NOMO-1 (cell line): ENCODE measurements around the gene KCNK10.

Experiments
- DNase-seq, 2 experiments: peaks; one replicate each; lab custom pipeline; 2025; ENCODE audit not compliant: unreplicated experiment in 2 of 2; lab: John Stamatoyannopoulos, UW

The KCNK10 gene

GRCh38 chr14:88194531-88194930 is 128.5 kb downstream of the KCNK10 start:
- no peak for DNase-seq

- DNase-seq = no peak
Measured at GRCh38 chr14:88191605-88192004, 131.5 kb downstream of the KCNK10 start.

GRCh38 chr14:88189417-88190191 is 133.5 kb downstream of the KCNK10 start:
- peak; percentile 41 to 80 for DNase-seq

- no peak for DNase-seq
Measured at GRCh38 chr14:88188745-88189416, 134.2 kb downstream of the KCNK10 start.

GRCh38 chr14:88185843-88186242 is 137.2 kb downstream of the KCNK10 start:
- no peak for DNase-seq

- no peak for DNase-seq
Measured at GRCh38 chr14:88184956-88185355, 138.1 kb downstream of the KCNK10 start.

GRCh38 chr14:88181072-88181471 is 142.0 kb downstream of the KCNK10 start:
- no peak for DNase-seq

- peak; percentile 75 to 92 for DNase-seq
Measured at GRCh38 chr14:88179716-88180115, 143.4 kb downstream of the KCNK10 start.

GRCh38 chr14:88170333-88170732 is 152.7 kb downstream of the KCNK10 start:
- no peak for DNase-seq

GRCh38 chr14:88168498-88169165 is 154.4 kb downstream of the KCNK10 start:
- peak; percentile 39 to 55 for DNase-seq

- no peak for DNase-seq
Measured at GRCh38 chr14:88168025-88168424, 155.0 kb downstream of the KCNK10 start.

GRCh38 chr14:88166616-88167015 is 156.5 kb downstream of the KCNK10 start:
- no peak for DNase-seq

GRCh38 chr14:88164906-88165534 is 158.0 kb downstream of the KCNK10 start:
- no peak for DNase-seq

- no peak for DNase-seq
Measured at GRCh38 chr14:88163731-88164255, 159.3 kb downstream of the KCNK10 start.

- DNase-seq = no peak
Measured at GRCh38 chr14:88156127-88156526, 166.9 kb downstream of the KCNK10 start.

GRCh38 chr14:88154926-88155325 is 168.1 kb downstream of the KCNK10 start:
- DNase-seq = no peak

- no peak for DNase-seq
Measured at GRCh38 chr14:88154321-88154720, 168.7 kb downstream of the KCNK10 start.

- no peak for DNase-seq
Measured at GRCh38 chr14:88146881-88147649, 176.0 kb downstream of the KCNK10 start.

- no peak for DNase-seq
Measured at GRCh38 chr14:88143810-88144209, 179.3 kb downstream of the KCNK10 start.

- DNase-seq = no peak
Measured at GRCh38 chr14:88142997-88143396, 180.1 kb downstream of the KCNK10 start.
